Activated CD8-positive, alpha-beta memory T cell treated with anti-CD3 and anti-CD28 coated beads, Interleukin-2, amount 50 U/mL, for 48 hours (primary cell): ENCODE data around the gene TMA7.
"Not testable (repeated sequence)": the region's sequence is repeated elsewhere in the genome, so short reads cannot be mapped to it uniquely, and the experiment has no call there.

Experiments
- DNase-seq: peaks from one replicate; pipeline ENCODE4 v3.0.0-alpha.2; 2020

The TMA7 gene

GRCh38 chr3:48437812-48438211 lies 2.2 kb upstream of the TMA7 start:
- DNase-seq, result no peak

DNA sequence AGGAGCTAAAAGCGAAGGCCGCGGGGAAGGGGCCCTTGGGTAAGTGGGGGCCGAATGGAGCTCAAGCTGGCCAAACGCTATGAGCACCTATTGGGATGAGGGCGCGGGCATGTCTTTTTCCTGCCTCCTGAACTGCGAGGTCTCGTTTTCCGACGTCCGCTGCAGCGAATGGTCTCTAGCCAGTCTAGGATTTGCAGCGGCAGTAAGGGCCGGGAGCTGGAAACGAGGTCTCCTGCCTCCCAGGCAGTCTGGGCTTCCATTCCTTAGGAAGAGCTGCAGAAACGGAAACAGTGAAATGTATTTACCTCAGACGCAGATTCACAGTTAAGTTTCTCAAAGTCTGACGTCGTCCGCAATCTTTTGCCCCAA lies 517 bp downstream of the TMA7 start:
- no peak for DNase-seq

- DNase-seq, result no peak
Measured at GRCh38 chr3:48441940-48442339, 1.9 kb downstream of the TMA7 start.

DNA sequence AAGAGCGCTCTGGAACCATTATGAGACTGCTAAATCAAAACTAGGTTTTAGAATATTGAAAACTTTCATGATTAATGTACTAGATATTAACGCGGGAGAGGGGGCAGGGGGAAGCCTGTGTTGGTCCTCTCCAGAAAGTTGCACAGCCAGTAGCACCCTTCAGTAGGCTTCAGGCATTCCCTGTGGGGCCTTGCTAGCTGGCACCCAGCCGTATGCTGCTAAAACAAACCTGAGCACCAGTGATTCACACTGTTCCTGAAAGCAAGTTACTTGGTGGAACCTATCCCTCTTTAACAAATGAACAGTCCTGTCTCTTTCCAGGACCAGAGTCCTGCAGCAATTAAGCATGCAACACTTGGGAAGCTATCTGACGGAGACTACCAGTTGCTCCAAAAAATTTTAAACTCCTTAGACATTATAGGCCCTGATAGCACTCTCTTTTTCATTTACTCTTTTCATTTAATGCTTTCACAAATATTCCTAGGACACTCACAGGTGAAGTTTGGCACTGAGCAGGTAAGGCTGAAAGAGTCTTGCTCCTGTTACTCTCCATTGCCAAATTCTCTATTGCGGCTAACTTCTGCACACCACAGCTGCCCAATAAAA lies 5.3 kb downstream of the TMA7 start:
- DNase-seq, result no peak

GRCh38 chr3:48446043-48446424 lies 6.0 kb downstream of the TMA7 start:
- DNase-seq, result no peak

DNA sequence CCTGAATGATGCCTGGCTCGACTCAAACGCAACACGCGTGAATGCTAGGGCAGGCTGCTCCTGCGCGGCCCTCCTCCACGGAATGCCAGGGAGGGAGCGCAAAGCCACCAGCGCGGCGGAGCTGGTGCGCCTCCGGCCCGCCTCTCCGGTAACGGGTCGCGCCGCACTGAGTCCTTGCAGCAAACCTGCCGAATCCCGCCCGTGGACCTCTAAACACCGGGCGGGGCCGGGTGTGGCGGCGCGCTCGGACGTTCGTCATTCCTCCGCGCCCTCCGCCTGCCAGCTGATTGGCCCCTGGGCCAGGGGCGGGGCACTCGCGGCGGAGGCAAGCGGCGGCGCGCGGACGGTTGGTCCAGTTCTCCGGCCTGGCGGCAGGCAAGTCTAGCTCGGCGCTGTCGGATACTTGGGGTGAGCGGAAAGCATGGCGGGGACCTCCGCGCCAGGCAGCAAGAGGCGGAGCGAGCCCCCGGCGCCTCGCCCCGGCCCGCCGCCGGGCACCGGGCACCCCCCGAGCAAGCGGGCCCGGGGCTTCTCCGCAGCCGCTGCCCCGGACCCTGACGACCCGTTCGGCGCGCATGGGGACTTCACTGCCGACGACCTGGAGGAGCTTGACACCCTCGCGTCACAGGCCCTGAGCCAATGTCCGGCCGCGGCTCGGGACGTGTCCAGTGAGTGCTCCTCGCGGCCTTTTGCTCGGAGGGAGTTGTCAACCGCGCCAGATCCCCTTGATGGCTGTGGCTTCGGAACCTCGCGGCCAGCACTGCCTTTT lies 6.6 kb downstream of the TMA7 start, which contains the start of gene ATRIP:
ATRIP (plus strand) TSS at position 313 of the 769 bp plus-strand sequence; CDS start at position 422, 109 bp downstream.
- peak; percentile 94 for DNase-seq

DNA sequence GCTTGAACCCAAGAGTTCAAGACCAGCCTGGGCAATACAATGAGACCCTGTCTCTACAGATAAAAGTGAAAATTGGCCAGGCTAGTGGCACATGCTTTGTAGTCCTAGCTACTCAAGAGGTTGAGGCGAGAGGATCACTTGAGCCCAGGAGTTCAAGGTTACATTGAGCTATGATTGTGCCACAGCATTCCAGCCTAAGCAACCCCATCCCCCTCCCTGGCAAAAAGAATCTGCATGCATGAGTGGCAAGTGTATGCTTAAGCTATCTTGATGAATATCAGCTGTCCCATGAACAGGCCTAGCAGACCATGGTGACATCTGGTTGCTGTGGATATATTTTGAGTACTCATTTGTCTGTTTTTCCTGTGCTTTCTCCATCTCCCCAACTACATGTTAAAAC lies 11.2 kb downstream of the TMA7 start:
- DNase-seq, result no peak

DNA sequence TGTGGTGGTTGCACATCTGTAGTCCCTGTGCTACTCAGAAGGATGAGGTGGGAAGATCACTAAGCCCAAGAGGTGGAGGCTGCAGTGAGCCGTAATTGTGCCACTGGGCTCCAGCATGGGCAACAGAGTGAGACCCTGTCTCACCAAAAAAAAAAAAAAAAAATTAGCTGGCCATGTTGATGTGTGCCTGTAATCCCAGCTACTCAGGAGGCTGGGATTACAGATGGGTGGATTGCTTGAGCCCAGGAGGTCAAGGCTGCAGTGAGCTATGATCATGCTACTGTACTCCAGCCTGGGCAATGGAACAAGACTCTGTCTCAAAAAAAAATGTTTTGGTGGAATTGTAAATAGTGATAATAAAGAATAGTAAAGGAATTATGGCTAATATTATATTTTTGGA lies 16.4 kb downstream of the TMA7 start:
- no peak for DNase-seq

GRCh38 chr3:48459331-48459730 lies 19.3 kb downstream of the TMA7 start:
- no peak for DNase-seq

DNA sequence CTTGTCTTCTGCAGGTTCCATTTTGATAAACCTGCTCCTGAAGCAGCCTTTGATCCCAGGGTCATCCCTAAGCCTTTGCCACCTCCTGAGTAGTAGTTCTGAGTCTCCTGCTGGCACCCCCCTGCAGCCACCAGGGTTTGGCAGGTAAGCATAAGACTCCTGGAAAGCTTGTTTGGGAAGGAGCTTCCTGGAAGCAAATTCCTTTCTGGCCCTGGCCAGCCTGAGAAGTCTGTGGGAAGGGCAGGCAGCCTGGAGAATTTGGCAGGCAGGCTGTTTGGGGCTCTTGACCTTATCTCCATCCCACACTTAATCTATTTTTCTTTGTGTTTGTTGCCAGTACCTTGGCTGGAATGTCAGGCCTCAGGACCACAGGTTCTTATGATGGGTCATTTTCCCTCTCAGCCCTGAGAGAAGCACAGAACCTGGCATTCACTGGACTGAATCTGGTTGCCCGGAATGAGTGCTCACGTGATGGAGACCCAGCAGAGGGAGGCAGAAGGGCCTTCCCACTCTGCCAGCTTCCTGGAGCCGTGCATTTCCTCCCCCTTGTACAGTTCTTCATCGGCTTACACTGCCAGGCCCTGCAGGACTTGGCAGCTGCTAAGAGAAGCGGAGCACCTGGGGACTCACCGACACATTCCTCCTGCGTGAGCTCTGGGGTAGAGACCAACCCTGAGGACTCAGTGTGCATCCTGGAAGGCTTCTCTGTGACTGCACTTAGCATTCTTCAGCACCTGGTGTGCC lies 19.9 kb downstream of the TMA7 start:
- no peak for DNase-seq

DNA sequence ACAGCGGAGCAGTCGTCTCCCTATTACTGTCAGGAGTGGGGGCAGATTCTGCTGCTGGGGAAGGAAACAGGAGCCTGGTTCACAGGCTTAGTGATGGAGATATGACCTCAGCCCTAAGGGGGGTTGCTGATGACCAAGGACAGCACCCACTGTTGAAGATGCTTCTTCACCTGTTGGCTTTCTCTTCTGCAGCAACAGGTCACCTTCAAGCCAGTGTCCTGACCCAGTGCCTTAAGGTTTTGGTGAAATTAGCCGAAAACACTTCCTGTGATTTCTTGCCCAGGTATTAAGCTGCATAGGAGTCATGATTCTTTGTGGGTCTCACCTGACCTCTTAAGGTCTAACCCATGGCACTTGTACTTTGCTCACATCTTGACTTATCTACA lies 20.5 kb downstream of the TMA7 start:
- no peak for DNase-seq

GRCh38 chr3:48461767-48462166 lies 21.7 kb downstream of the TMA7 start:
- DNase-seq, result not testable (repeated sequence)

DNA sequence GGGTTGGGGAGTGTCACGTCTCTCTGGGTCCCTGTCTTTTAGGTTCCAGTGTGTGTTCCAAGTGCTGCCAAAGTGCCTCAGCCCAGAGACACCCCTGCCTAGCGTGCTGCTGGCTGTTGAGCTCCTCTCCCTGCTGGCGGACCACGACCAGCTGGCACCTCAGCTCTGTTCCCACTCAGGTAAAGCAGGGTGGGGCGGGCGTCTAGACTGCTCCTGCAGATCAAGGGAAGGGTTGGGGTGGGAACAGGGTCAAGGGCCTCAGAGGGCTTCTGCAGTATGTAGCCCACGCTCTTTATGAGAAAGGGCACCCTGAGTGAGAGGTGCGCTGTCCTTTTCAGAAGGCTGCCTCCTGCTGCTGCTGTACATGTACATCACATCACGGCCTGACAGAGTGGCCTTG lies 23.6 kb downstream of the TMA7 start:
- DNase-seq, result no peak

- DNase-seq, result no peak
Measured at GRCh38 chr3:48464713-48465221, 24.7 kb downstream of the TMA7 start.

- no peak for DNase-seq
Measured at GRCh38 chr3:48465237-48465530, 25.1 kb downstream of the TMA7 start.

DNA sequence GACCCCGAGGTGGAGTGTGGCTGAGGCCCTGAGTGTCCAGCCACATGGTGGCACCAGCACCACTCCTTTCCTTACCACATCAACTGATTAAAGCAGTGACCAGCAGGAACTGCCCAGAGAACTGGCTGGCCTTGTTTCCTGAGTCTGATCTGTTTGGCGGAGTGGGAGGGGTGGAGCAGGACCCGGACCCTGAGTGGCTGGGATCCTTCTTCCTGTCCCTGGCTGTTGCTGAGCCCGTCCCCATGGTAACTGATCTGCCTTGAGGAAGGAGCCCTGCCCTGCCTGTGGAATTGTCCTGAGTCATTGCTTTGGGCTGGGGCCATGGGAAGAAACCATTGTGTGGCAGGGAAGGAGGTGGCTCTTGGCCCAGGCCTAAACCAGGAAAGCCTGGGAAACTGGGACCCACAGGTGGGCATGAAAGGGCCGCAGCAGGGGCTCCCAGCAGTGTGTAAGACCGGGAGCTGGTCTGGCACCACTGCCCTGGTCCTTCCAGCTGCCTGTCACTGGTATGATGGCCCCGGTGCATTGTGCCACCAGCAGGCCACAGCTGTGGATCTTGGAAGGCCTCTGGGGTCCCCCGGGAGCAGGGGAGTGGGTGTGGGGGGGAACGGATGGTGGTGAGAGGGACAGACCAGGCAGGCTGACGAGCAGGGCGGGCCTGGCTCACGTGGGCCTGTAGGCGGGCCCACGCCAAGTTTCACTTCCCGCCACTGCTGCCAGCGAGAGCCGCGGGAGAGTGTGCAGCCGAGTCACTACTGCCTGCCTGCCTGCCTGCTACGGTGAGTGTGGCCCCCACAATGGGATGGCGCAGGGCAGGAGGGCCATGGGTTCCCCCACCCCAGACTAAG lies 25.7 kb downstream of the TMA7 start:
- peak; percentile 89 for DNase-seq

- no peak for DNase-seq
Measured at GRCh38 chr3:48466386-48467109, 26.5 kb downstream of the TMA7 start.

GRCh38 chr3:48467110-48467454 lies 27.0 kb downstream of the TMA7 start:
- no peak for DNase-seq

GRCh38 chr3:48467473-48468267 lies 27.6 kb downstream of the TMA7 start:
- DNase-seq, result no peak

DNA sequence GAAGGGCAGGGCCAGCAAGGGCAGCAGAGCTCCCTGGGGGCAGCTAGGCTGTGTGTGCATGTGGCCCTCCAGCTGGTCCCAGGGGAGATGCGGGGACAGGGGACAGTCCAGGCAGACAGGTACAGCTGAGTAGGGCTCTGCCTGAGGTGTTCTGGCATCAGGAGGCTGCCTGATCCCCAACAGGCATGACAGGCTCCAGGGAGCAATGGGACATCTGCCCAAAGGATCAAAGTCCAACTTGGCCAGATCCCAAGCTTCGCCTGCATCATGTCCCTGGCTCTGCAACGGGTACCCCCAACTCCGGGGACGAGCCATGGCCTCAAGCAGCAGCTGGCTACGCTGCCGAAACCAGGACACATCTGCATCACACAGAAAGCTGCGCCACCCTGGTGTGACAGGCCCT lies 28.3 kb downstream of the TMA7 start:
- no peak for DNase-seq

- DNase-seq, result no peak
Measured at GRCh38 chr3:48469046-48469915, 29.2 kb downstream of the TMA7 start.
